ENCODE measurements around the gene DGCR2. TPM values are rescaled to one million over a fixed set of nuclear protein-coding genes. Genes with fewer than 3 reads are reported as not detected.

The DGCR2 gene
- total RNA-seq, 1 donor from 2014 or later, result 64.4 TPM

GRCh38 chr22:19115628-19116027 lies 6.6 kb downstream of the DGCR2 start:
- peaks cover 17% of the 10 kb centered on the region for H3K4me1 Mint-ChIP-seq (ENCODE audit: unreplicated experiment)
- no peak for DNase-seq (ENCODE audit: extremely low spot score, unreplicated experiment)

GRCh38 chr22:19114984-19115552 lies 7.1 kb downstream of the DGCR2 start:
- Mint-ChIP-seq H3K9me3 (ENCODE audit: unreplicated experiment) (no peaks in the 10 kb centered on the region), H3K27ac (ENCODE audit: unreplicated experiment) (no peak overlapping the region), H3K4me3 (ENCODE audit: unreplicated experiment) (no peak overlapping the region), H3K4me1 (ENCODE audit: unreplicated experiment) (peaks cover 14% of the 10 kb centered on the region), H3K36me3 (ENCODE audit: unreplicated experiment) (no peaks in the 10 kb centered on the region), H3K27me3 (ENCODE audit: unreplicated experiment) (no peaks in the 10 kb centered on the region)
- TF ChIP-seq, protein P1, sequence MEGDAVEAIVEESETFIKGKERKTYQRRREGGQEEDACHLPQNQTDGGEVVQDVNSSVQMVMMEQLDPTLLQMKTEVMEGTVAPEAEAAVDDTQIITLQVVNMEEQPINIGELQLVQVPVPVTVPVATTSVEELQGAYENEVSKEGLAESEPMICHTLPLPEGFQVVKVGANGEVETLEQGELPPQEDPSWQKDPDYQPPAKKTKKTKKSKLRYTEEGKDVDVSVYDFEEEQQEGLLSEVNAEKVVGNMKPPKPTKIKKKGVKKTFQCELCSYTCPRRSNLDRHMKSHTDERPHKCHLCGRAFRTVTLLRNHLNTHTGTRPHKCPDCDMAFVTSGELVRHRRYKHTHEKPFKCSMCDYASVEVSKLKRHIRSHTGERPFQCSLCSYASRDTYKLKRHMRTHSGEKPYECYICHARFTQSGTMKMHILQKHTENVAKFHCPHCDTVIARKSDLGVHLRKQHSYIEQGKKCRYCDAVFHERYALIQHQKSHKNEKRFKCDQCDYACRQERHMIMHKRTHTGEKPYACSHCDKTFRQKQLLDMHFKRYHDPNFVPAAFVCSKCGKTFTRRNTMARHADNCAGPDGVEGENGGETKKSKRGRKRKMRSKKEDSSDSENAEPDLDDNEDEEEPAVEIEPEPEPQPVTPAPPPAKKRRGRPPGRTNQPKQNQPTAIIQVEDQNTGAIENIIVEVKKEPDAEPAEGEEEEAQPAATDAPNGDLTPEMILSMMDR (IDR thresholded peaks at IDR 0.05), result no peak
- DNase-seq (ENCODE audit: extremely low spot score, unreplicated experiment), result no peak

More at GRCh38 chr22:19115628-19116027, 6.6 kb downstream of the DGCR2 start:
- no peak overlapping the region for H3K27ac Mint-ChIP-seq (ENCODE audit: unreplicated experiment)
- no peaks in the 10 kb centered on the region for H3K9me3 Mint-ChIP-seq (ENCODE audit: unreplicated experiment)
- no peaks in the 10 kb centered on the region for H3K36me3 Mint-ChIP-seq (ENCODE audit: unreplicated experiment)
- no peaks in the 10 kb centered on the region for H3K27me3 Mint-ChIP-seq (ENCODE audit: unreplicated experiment)
- TF ChIP-seq, protein P1 (IDR thresholded peaks at IDR 0.05), result no peak
- H3K4me3 Mint-ChIP-seq (ENCODE audit: unreplicated experiment), result no peak overlapping the region

- TF ChIP-seq, protein P1 (IDR thresholded peaks at IDR 0.05), result no peak
- Mint-ChIP-seq H3K27me3 (ENCODE audit: unreplicated experiment) (no peaks in the 10 kb centered on the region), H3K36me3 (ENCODE audit: unreplicated experiment) (no peaks in the 10 kb centered on the region), H3K27ac (ENCODE audit: unreplicated experiment) (no peak overlapping the region), H3K9me3 (ENCODE audit: unreplicated experiment) (no peaks in the 10 kb centered on the region), H3K4me1 (ENCODE audit: unreplicated experiment) (peaks cover 14% of the 10 kb centered on the region), H3K4me3 (ENCODE audit: unreplicated experiment) (no peak overlapping the region)
- DNase-seq (ENCODE audit: extremely low spot score, unreplicated experiment), result no peak
Measured at GRCh38 chr22:19113429-19113828, 8.8 kb downstream of the DGCR2 start.

GRCh38 chr22:19111584-19111983 lies 10.6 kb downstream of the DGCR2 start:
- Mint-ChIP-seq H3K27me3 (ENCODE audit: unreplicated experiment) (no peaks in the 10 kb centered on the region), H3K36me3 (ENCODE audit: unreplicated experiment) (no peaks in the 10 kb centered on the region), H3K27ac (ENCODE audit: unreplicated experiment) (no peak overlapping the region), H3K9me3 (ENCODE audit: unreplicated experiment) (no peaks in the 10 kb centered on the region), H3K4me1 (ENCODE audit: unreplicated experiment) (peaks cover 22% of the 10 kb centered on the region), H3K4me3 (ENCODE audit: unreplicated experiment) (no peak overlapping the region)
- TF ChIP-seq, protein P1 (IDR thresholded peaks at IDR 0.05), result no peak
- DNase-seq (ENCODE audit: extremely low spot score, unreplicated experiment), result no peak

GRCh38 chr22:19111140-19111539 lies 11.1 kb downstream of the DGCR2 start:
- no peaks in the 10 kb centered on the region for H3K9me3 Mint-ChIP-seq (ENCODE audit: unreplicated experiment)
- no peaks in the 10 kb centered on the region for H3K36me3 Mint-ChIP-seq (ENCODE audit: unreplicated experiment)
- no peak overlapping the region for H3K4me3 Mint-ChIP-seq (ENCODE audit: unreplicated experiment)
- TF ChIP-seq, protein P1 (IDR thresholded peaks at IDR 0.05), result no peak
- no peak overlapping the region for H3K27ac Mint-ChIP-seq (ENCODE audit: unreplicated experiment)
- no peak for DNase-seq (ENCODE audit: extremely low spot score, unreplicated experiment)
- H3K27me3 Mint-ChIP-seq (ENCODE audit: unreplicated experiment), result no peaks in the 10 kb centered on the region
- peaks cover 22% of the 10 kb centered on the region for H3K4me1 Mint-ChIP-seq (ENCODE audit: unreplicated experiment)
